Breast epithelium (tissue), 3 donors: ENCODE measurements around the gene ZNF547.

Experiments used
- POLR2AphosphoS5 ChIP-seq, 3 donors: sonication (generic); formaldehyde crosslinking; IDR thresholded peaks; one replicate each; pipeline ENCODE4 v1.6.1; 2017; ENCODE audit warnings: antibody characterized with exemption in 3 of 3
- TF ChIP-seq, protein P1 (sequence below), 3 donors: fragments of 450-650 bp; IDR thresholded peaks; one replicate each; pipeline ENCODE4 v1.5.1; 2016 to 2017; ENCODE audit warnings: antibody characterized with exemption in 3 of 3, mild to moderate bottlenecking in 3 of 3, moderate library complexity in 3 of 3

- TF ChIP-seq POLR2AphosphoS5 (IDR thresholded peaks at IDR 0.05) = no peak
- TF ChIP-seq, protein P1, sequence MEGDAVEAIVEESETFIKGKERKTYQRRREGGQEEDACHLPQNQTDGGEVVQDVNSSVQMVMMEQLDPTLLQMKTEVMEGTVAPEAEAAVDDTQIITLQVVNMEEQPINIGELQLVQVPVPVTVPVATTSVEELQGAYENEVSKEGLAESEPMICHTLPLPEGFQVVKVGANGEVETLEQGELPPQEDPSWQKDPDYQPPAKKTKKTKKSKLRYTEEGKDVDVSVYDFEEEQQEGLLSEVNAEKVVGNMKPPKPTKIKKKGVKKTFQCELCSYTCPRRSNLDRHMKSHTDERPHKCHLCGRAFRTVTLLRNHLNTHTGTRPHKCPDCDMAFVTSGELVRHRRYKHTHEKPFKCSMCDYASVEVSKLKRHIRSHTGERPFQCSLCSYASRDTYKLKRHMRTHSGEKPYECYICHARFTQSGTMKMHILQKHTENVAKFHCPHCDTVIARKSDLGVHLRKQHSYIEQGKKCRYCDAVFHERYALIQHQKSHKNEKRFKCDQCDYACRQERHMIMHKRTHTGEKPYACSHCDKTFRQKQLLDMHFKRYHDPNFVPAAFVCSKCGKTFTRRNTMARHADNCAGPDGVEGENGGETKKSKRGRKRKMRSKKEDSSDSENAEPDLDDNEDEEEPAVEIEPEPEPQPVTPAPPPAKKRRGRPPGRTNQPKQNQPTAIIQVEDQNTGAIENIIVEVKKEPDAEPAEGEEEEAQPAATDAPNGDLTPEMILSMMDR (IDR thresholded peaks at IDR 0.05) = peak in 1 of 3 donors; percentile 2
Observed at GRCh38 chr19:57321116-57321515, 42.2 kb upstream of the ZNF547 start.
